ENCODE results near the gene CRYAB.

Gene CRYAB

GRCh38 chr11:111911563-111912401 is at the start of gene CRYAB:
Gene CRYAB (minus strand): TSS chr11:111911770. CDS start chr11:111911724, 46 bp downstream.
- H3K27ac ChIP-seq, result peak within 1 kb of the TSS; percentile 65
- DNase-seq (ENCODE audit: low read depth, low spot score), result peak; percentile 97

- DNase-seq (ENCODE audit: low read depth, low spot score), result peak; percentile 99
- peak overlapping the region; percentile 92 for H3K27ac ChIP-seq
These were observed 49.3 kb upstream of the CRYAB start for GRCh38 chr11:111960916-111961315.

GRCh38 chr11:111957663-111958444 is 46.3 kb upstream of the CRYAB start:
- no peak for DNase-seq (ENCODE audit: low read depth, low spot score)
- no peak overlapping the region for H3K27ac ChIP-seq

- no peak overlapping the region for H3K27ac ChIP-seq
These were observed 42.6 kb upstream of the CRYAB start for GRCh38 chr11:111954154-111954553.

GRCh38 chr11:111951565-111951964 is 40.0 kb upstream of the CRYAB start:
- H3K27ac ChIP-seq, result no peak overlapping the region
- no peak for DNase-seq (ENCODE audit: low read depth, low spot score)

More at GRCh38 chr11:111954154-111954553, 42.6 kb upstream of the CRYAB start:
- DNase-seq (ENCODE audit: low read depth, low spot score), result no peak

- no peak for DNase-seq (ENCODE audit: low read depth, low spot score)
- no peak overlapping the region for H3K27ac ChIP-seq
These were observed 38.2 kb upstream of the CRYAB start for GRCh38 chr11:111949519-111950426.

GRCh38 chr11:111947143-111947542 is 35.6 kb upstream of the CRYAB start:
- no peak for DNase-seq (ENCODE audit: low read depth, low spot score)
- H3K27ac ChIP-seq, result no peak overlapping the region

- DNase-seq (ENCODE audit: low read depth, low spot score), result no peak
- H3K27ac ChIP-seq, result no peak overlapping the region
These were observed 34.9 kb upstream of the CRYAB start for GRCh38 chr11:111946499-111946898.

GRCh38 chr11:111945198-111945597 is 33.6 kb upstream of the CRYAB start:
- H3K27ac ChIP-seq, result peak overlapping the region; percentile 89
- no peak for DNase-seq (ENCODE audit: low read depth, low spot score)

- DNase-seq (ENCODE audit: low read depth, low spot score), result peak; percentile 77
- peak overlapping the region; percentile 89 for H3K27ac ChIP-seq
These were observed 33.1 kb upstream of the CRYAB start for GRCh38 chr11:111944651-111945051.

GRCh38 chr11:111944139-111944538 is 32.6 kb upstream of the CRYAB start:
- peak overlapping the region; percentile 89 for H3K27ac ChIP-seq
- DNase-seq (ENCODE audit: low read depth, low spot score), result no peak

GRCh38 chr11:111942829-111943228 is 31.3 kb upstream of the CRYAB start:
- H3K27ac ChIP-seq, result peak overlapping the region; percentile 89
- DNase-seq (ENCODE audit: low read depth, low spot score), result no peak

- peak overlapping the region; percentile 89 for H3K27ac ChIP-seq
- no peak for DNase-seq (ENCODE audit: low read depth, low spot score)
These were observed 30.4 kb upstream of the CRYAB start for GRCh38 chr11:111941963-111942362.

GRCh38 chr11:111939836-111940604 is 28.4 kb upstream of the CRYAB start:
- no peak for DNase-seq (ENCODE audit: low read depth, low spot score)
- H3K27ac ChIP-seq, result peak overlapping the region; percentile 40

- H3K27ac ChIP-seq, result peak overlapping the region; percentile 40
- no peak for DNase-seq (ENCODE audit: low read depth, low spot score)
These were observed 27.2 kb upstream of the CRYAB start for GRCh38 chr11:111938687-111939160.

GRCh38 chr11:111937844-111938243 is 26.3 kb upstream of the CRYAB start:
- DNase-seq (ENCODE audit: low read depth, low spot score), result no peak
- no peak overlapping the region for H3K27ac ChIP-seq

GRCh38 chr11:111937461-111937769 is 25.8 kb upstream of the CRYAB start:
- no peak overlapping the region for H3K27ac ChIP-seq
- no peak for DNase-seq (ENCODE audit: low read depth, low spot score)

- H3K27ac ChIP-seq, result no peak overlapping the region
These were observed 24.5 kb upstream of the CRYAB start for GRCh38 chr11:111936040-111936540.

GRCh38 chr11:111935317-111936039 is 23.9 kb upstream of the CRYAB start:
- no peak for DNase-seq (ENCODE audit: low read depth, low spot score)
- H3K27ac ChIP-seq, result no peak overlapping the region

More at GRCh38 chr11:111936040-111936540, 24.5 kb upstream of the CRYAB start:
- DNase-seq (ENCODE audit: low read depth, low spot score), result no peak
